Heart left ventricle (tissue), 16 donors: ENCODE results near the gene ARL11. TPM values are rescaled to one million over a fixed set of nuclear protein-coding genes. Genes with fewer than 3 reads are reported as not detected.

ENCODE experiments used
- ATAC-seq, 4 donors: fragments of 200-7000 bp; cut with Tn5 transposase; one replicate each; pipeline ENCODE4 v1.9.1; 2020 to 2022; ENCODE audit warnings: moderate library complexity in 4 of 4, mild to moderate bottlenecking in 3 of 4, moderate number of reproducible peaks in 1 of 4
- DNase-seq, 5 donors: peaks; one replicate each; pipeline ENCODE4 v3.0.0-alpha.2; 2020
- H3K27ac ChIP-seq, 12 donors: fragments of 200-600 bp; sonication (generic) in 4 of 12; one replicate each; pipeline versions ENCODE4 v1.5.0 to v1.8.0; 2016 to 2022; ENCODE audit warnings: mild to moderate bottlenecking in 2 of 12
- H3K27me3 ChIP-seq, 9 donors: fragments of 200-600 bp; sonication (generic) in 2 of 9; one replicate each; pipeline versions ENCODE4 v1.5.1 to v1.8.0; 2016 to 2022; ENCODE audit warnings: mild to moderate bottlenecking in 3 of 9
- H3K36me3 ChIP-seq, 9 donors: fragments of 200-600 bp; sonication (generic) in 2 of 9; one replicate each; pipeline versions ENCODE4 v1.5.0 to v1.8.0; 2018 to 2022; ENCODE audit warnings: mild to moderate bottlenecking in 2 of 9
- H3K4me1 ChIP-seq, 12 donors: fragments of 200-600 bp; sonication (generic) in 4 of 12; one replicate each; pipeline versions ENCODE4 v1.5.0 to v1.8.0; 2016 to 2022; ENCODE audit warnings: mild to moderate bottlenecking in 3 of 12
- H3K4me3 ChIP-seq, 12 donors: fragments of 200-600 bp; sonication (generic) in 4 of 12; one replicate each; pipeline versions ENCODE4 v1.5.0 to v1.8.0; 2017 to 2022; ENCODE audit warnings: mild to moderate bottlenecking in 9 of 12, moderate library complexity in 4 of 12
- H3K9me3 ChIP-seq, 12 donors: fragments of 200-600 bp; sonication (generic) in 4 of 12; one replicate each; pipeline versions ENCODE4 v1.5.0 to v1.8.0; 2016 to 2022; ENCODE audit warnings: mild to moderate bottlenecking in 1 of 12
- CTCF ChIP-seq, 12 donors: fragments of 200-600 bp; sonication (generic) in 4 of 12; IDR thresholded peaks; one replicate each; pipeline versions ENCODE4 v1.5.0 to v1.8.0; 2018 to 2022; ENCODE audit warnings: antibody characterized with exemption in 12 of 12, mild to moderate bottlenecking in 5 of 12
- POLR2A ChIP-seq, 2 donors: fragments of 450-650 bp; IDR thresholded peaks; one replicate each; pipeline ENCODE4 v1.6.1; 2017; ENCODE audit warnings: antibody characterized with exemption in 2 of 2, mild to moderate bottlenecking in 2 of 2, moderate library complexity in 2 of 2
- WGBS, 4 donors: extraction: QIAGEN DNeasy Blood & Tissue Kit in 2 of 4; methylation state at CpG; one replicate each; pipeline versions ENCODE4 v1.1.5 to v1.1.7; 2013 to 2018; 5-methylcytosine and 5-hydroxymethylcytosine counted together
- intact Hi-C, 10 donors: fragments of 100-400 bp; cut with DNase I; formaldehyde crosslinking; loops; one replicate each; pipeline versions ENCODE4 v1.11.1 to v1.14.2; 2022
- polyA plus RNA-seq, 2 donors: library from polyadenylated mRNA; stranded (reverse); fragments of 200-250 nt; gene quantifications; one replicate each; pipeline ENCODE4 v1.2.3, GENCODE V29; 2013
- total RNA-seq, 9 donors: library from RNA; depleted of rRNA in 2 of 9; stranded (reverse); fragments of >200 nt in 2 of 9; fragmentation: NEBNext Ultra II Directional in 3 of 9; extraction: Animal tissue kit (Norgen Biotek cat#: 25700) in 3 of 9; gene quantifications; one replicate each; pipeline versions ENCODE4 v1.1.0 to v1.2.4, GENCODE V29; 2016 to 2023
- donor health status: ischemic (EF 13 %, LVEDD 7.1; RV severe dilation, severe dysfunction).
- donor health status: healthy with polysubstance abuse.
- donor health status: DM: no; HTN: yes; CAD: no.
- donor health status: DM: no; HTN: no; CAD: no.
- donor health status: ischemic (EF 25% LVEDD 6.9; RV normal size, moderate dysfunction).
- donor health status: ischemic (EF 25% LVEDD 5.7; RV mildly dilated, moderate dysfunction).
- donor health status: healthy.
- donor health status: DM: yes; HTN: yes; CAD: no.
- donor health status: ischemic (EF 35%, LVEDD 5.7; RV mildly dilated, moderate dysfunction).
- donor health status: nonischemic (EF 11% LVEDD 7.7; RV severe dilation, severe dysfunction).
- donor health status: DM: yes; HTN: yes; CAD: no.
- donor health status: PGD.
- donor health status: ischemic (EF 29% LVEDD 5.4; RV normal size, mild dysfunction).
- donor health status: nonischemic (EF 23%, LVEDD 6.1; RV moderate dilation, normal function).

The ARL11 gene
- total and polyA plus RNA-seq, 11 donors = 0.13 to 3.0 (median 0.32) TPM

- DNase-seq (no peak), ATAC-seq (no peak)
- intact Hi-C loops = loop anchor here in 5 of 10 donors (1.0 to 10.0 kb wide), 3 partner anchors 124 to 177 kb away; partner anchors contain the start of gene KPNA3 (in 1 of the 5)
- 58 to 76% (median 69%) methylated on average over 5 of the region's 5 CpGs for WGBS, 4 donors
- Histone ChIP-seq H3K27me3 (no peaks in the 10 kb centered on the region), H3K36me3 (peaks cover 0 to 15% (median 5%) of the 10 kb centered on the region in 9 donors), H3K27ac (no peak overlapping the region), H3K4me1 (peaks cover 0 to 9% (median 0%) of the 10 kb centered on the region in 12 donors), H3K4me3 (no peak overlapping the region), H3K9me3 (no peaks in the 10 kb centered on the region)
- TF ChIP-seq POLR2A (IDR thresholded peaks at IDR 0.05) = no peak
- no peak for TF ChIP-seq CTCF (IDR thresholded peaks at IDR 0.05)
Measured at GRCh38 chr13:49670828-49671227, 42.5 kb downstream of the ARL11 start.

- no peak for DNase-seq
- intact Hi-C loops = loop anchor here in 1 of 10 donors (10.0 kb wide), 1 partner anchor 118 kb away; the partner anchor contains the start of gene KPNA3
- no peaks in the 10 kb centered on the region for H3K4me1 ChIP-seq
- no peak overlapping the region for H3K4me3 ChIP-seq
- peaks cover 0 to 7% (median 0%) of the 10 kb centered on the region in 9 donors for H3K36me3 ChIP-seq
- WGBS, 4 donors = 89 to 98% (median 97%) methylated on average over 6 of the region's 6 CpGs
- H3K9me3 ChIP-seq = no peaks in the 10 kb centered on the region
- TF ChIP-seq POLR2A (IDR thresholded peaks at IDR 0.05) (no peak), CTCF (IDR thresholded peaks at IDR 0.05) (no peak)
- H3K27me3 ChIP-seq = no peaks in the 10 kb centered on the region
- no peak overlapping the region for H3K27ac ChIP-seq
- no peak for ATAC-seq
Measured at GRCh38 chr13:49676581-49677298, 48.4 kb downstream of the ARL11 start.

- ATAC-seq (no peak), DNase-seq (no peak)
- intact Hi-C loops = loop anchor here in 1 of 10 donors (10.0 kb wide), 1 partner anchor 116 kb away; the partner anchor contains the start of gene KPNA3
- H3K4me1 ChIP-seq = no peaks in the 10 kb centered on the region
- no peaks in the 10 kb centered on the region for H3K27me3 ChIP-seq
- H3K4me3 ChIP-seq = no peak overlapping the region
- no peaks in the 10 kb centered on the region for H3K9me3 ChIP-seq
- H3K36me3 ChIP-seq = peaks cover 0 to 7% (median 0%) of the 10 kb centered on the region in 9 donors
- H3K27ac ChIP-seq = no peak overlapping the region
- TF ChIP-seq CTCF (IDR thresholded peaks at IDR 0.05) = no peak
- no peak for TF ChIP-seq POLR2A (IDR thresholded peaks at IDR 0.05)
- 96 to 99% (median 97%) methylated on average over 34 to 48 of the region's 48 CpGs for WGBS, 4 donors
Measured at GRCh38 chr13:49678191-49678914, 50.0 kb downstream of the ARL11 start.

- Histone ChIP-seq H3K9me3 (no peaks in the 10 kb centered on the region), H3K4me1 (no peaks in the 10 kb centered on the region), H3K27ac (no peak overlapping the region), H3K36me3 (peaks cover 0 to 7% (median 0%) of the 10 kb centered on the region in 9 donors), H3K27me3 (no peaks in the 10 kb centered on the region), H3K4me3 (no peak overlapping the region)
- intact Hi-C loops = loop anchor here in 1 of 10 donors (10.0 kb wide), 1 partner anchor 116 kb away; the partner anchor contains the start of gene KPNA3
- TF ChIP-seq CTCF (IDR thresholded peaks at IDR 0.05) (no peak), POLR2A (IDR thresholded peaks at IDR 0.05) (no peak)
- ATAC-seq (no peak), DNase-seq (no peak)
- WGBS, 4 donors = 77 to 91% (median 85%) methylated on average over 3 of the region's 3 CpGs
Measured at GRCh38 chr13:49679246-49679645, 50.9 kb downstream of the ARL11 start.
